ENCODE data around the gene UGT1A7. TPM values are rescaled to one million over a fixed set of nuclear protein-coding genes. Genes with fewer than 3 reads are reported as not detected.
A peak's percentile ranks its signal among the peaks of the same experiment; 100 is the strongest.

UGT1A7 gene
- total and polyA plus RNA-seq, 2 donors from 2014 or later = 0.35 to 1.3 TPM

- intact Hi-C loops (cut with DNase I) = no loop called here
- DNase-seq = no peak
Measured at GRCh38 chr2:233706720-233707119, 25.0 kb downstream of the UGT1A7 start.

GRCh38 chr2:233707940-233708644 lies 26.4 kb downstream of the UGT1A7 start:
- FAIRE-seq (no peak), DNase-seq (no peak)
- TF ChIP-seq CTCF (IDR thresholded peaks at IDR 0.05; ENCODE audit: borderline replicate concordance, extremely low read depth, insufficient read depth) = no peak
- Histone ChIP-seq H3K4me1 (ENCODE audit: control insufficient read depth in 2 of 3, insufficient read depth in 2 of 3, low read depth in 1 of 3, low read length in 3 of 3) (peaks cover 0 to 19% (median 7%) of the 10 kb centered on the region in 3 donors), H3K4me3 (ENCODE audit: low read length in 3 of 3) (no peak overlapping the region), H3K36me3 (ENCODE audit: control insufficient read depth in 2 of 3, insufficient read depth in 3 of 3, low read length in 3 of 3) (peaks cover 0 to 4% (median 0%) of the 10 kb centered on the region in 3 donors), H3K9me3 (ENCODE audit: control insufficient read depth in 2 of 3, insufficient read depth in 1 of 3, low read length in 3 of 3) (no peaks in the 10 kb centered on the region), H3K9ac (ENCODE audit: low read length in 3 of 3) (no peak overlapping the region), H3K27me3 (ENCODE audit: control insufficient read depth, insufficient read depth, low read length) (no peaks in the 10 kb centered on the region), H3K27ac (ENCODE audit: low read depth in 2 of 2, low read length in 2 of 2) (no peak overlapping the region)
- intact Hi-C loops (cut with DNase I) = no loop called here

More at GRCh38 chr2:233706720-233707119, 25.0 kb downstream of the UGT1A7 start:
- H3K9me3 ChIP-seq (ENCODE audit: control insufficient read depth in 2 of 3, insufficient read depth in 1 of 3, low read length in 3 of 3) = no peaks in the 10 kb centered on the region
- peak overlapping the region; percentile 23 to 51 for H3K27ac ChIP-seq (ENCODE audit: low read depth in 2 of 2, low read length in 2 of 2)
- H3K9ac ChIP-seq (ENCODE audit: low read length in 3 of 3) = no peak overlapping the region
- H3K4me1 ChIP-seq (ENCODE audit: control insufficient read depth in 2 of 3, insufficient read depth in 2 of 3, low read depth in 1 of 3, low read length in 3 of 3) = peaks cover 0 to 19% (median 7%) of the 10 kb centered on the region in 3 donors
- H3K36me3 ChIP-seq (ENCODE audit: control insufficient read depth in 2 of 3, insufficient read depth in 3 of 3, low read length in 3 of 3) = peaks cover 0 to 4% (median 0%) of the 10 kb centered on the region in 3 donors
- TF ChIP-seq CTCF (IDR thresholded peaks at IDR 0.05; ENCODE audit: borderline replicate concordance, extremely low read depth, insufficient read depth) = no peak
- no peaks in the 10 kb centered on the region for H3K27me3 ChIP-seq (ENCODE audit: control insufficient read depth, insufficient read depth, low read length)
- no peak for FAIRE-seq
- H3K4me3 ChIP-seq (ENCODE audit: low read length in 3 of 3) = no peak overlapping the region

- peaks cover 0 to 4% (median 0%) of the 10 kb centered on the region in 3 donors for H3K36me3 ChIP-seq (ENCODE audit: control insufficient read depth in 2 of 3, insufficient read depth in 3 of 3, low read length in 3 of 3)
- no peaks in the 10 kb centered on the region for H3K9me3 ChIP-seq (ENCODE audit: control insufficient read depth in 2 of 3, insufficient read depth in 1 of 3, low read length in 3 of 3)
- H3K27ac ChIP-seq (ENCODE audit: low read depth in 2 of 2, low read length in 2 of 2) = no peak overlapping the region
- TF ChIP-seq CTCF (IDR thresholded peaks at IDR 0.05; ENCODE audit: borderline replicate concordance, extremely low read depth, insufficient read depth) = no peak
- intact Hi-C loops (cut with DNase I) = no loop called here
- no peaks in the 10 kb centered on the region for H3K27me3 ChIP-seq (ENCODE audit: control insufficient read depth, insufficient read depth, low read length)
- peaks cover 0 to 19% (median 7%) of the 10 kb centered on the region in 3 donors for H3K4me1 ChIP-seq (ENCODE audit: control insufficient read depth in 2 of 3, insufficient read depth in 2 of 3, low read depth in 1 of 3, low read length in 3 of 3)
- H3K4me3 ChIP-seq (ENCODE audit: low read length in 3 of 3) = no peak overlapping the region
- DNase-seq (no peak), FAIRE-seq (no peak)
- no peak overlapping the region for H3K9ac ChIP-seq (ENCODE audit: low read length in 3 of 3)
Measured at GRCh38 chr2:233708942-233709341, 27.2 kb downstream of the UGT1A7 start.
